Mesenchymal stem cell (in vitro differentiated cells and primary cell): ENCODE measurements around the gene OR5K3.

Experiments used
- DNase-seq: peaks from one replicate; pipeline ENCODE4 v3.0.0-alpha.2; 2013
- H2AFZ ChIP-seq: one replicate; pipeline ENCODE4 v1.6.1; 2013; ENCODE audit warnings: low read depth, mild to moderate bottlenecking, control low read depth, inconsistent platforms, low read length, moderate library complexity
- H2AK5ac ChIP-seq: 2 replicates; pipeline ENCODE4 v1.6.1; 2013; ENCODE audit warnings: low read length, moderate library complexity, mild to moderate bottlenecking, inconsistent platforms; ENCODE audit not compliant: severe bottlenecking
- H2BK120ac ChIP-seq: one replicate; pipeline ENCODE4 v1.6.1; 2013; ENCODE audit warnings: low read depth, mild to moderate bottlenecking, inconsistent platforms, low read length, moderate library complexity
- H2BK12ac ChIP-seq, 2 experiments: one replicate each; pipeline ENCODE4 v1.6.1; 2013; ENCODE audit warnings: inconsistent platforms in 2 of 2, low read length in 2 of 2, mild to moderate bottlenecking in 2 of 2, moderate library complexity in 2 of 2, control low read depth in 1 of 2
- H2BK15ac ChIP-seq: one replicate; pipeline ENCODE4 v1.6.1; 2013; ENCODE audit warnings: mild to moderate bottlenecking, low read depth, inconsistent platforms; ENCODE audit not compliant: poor library complexity, severe bottlenecking
- H2BK5ac ChIP-seq: 2 replicates; pipeline ENCODE4 v1.6.1; 2013; ENCODE audit warnings: low read depth, mild to moderate bottlenecking, low read length, control low read depth, inconsistent platforms; ENCODE audit not compliant: poor library complexity, severe bottlenecking
- H3K14ac ChIP-seq, 2 experiments: one replicate each; pipeline ENCODE4 v1.6.1; 2013; ENCODE audit warnings: inconsistent platforms in 2 of 2, low read length in 2 of 2, control low read depth in 1 of 2, mild to moderate bottlenecking in 1 of 2, moderate library complexity in 1 of 2
- H3K18ac ChIP-seq, 2 experiments: one replicate each; pipeline ENCODE4 v1.6.1; 2013; ENCODE audit warnings: inconsistent platforms in 2 of 2, low read length in 2 of 2, control low read depth in 1 of 2, low read depth in 1 of 2, mild to moderate bottlenecking in 1 of 2
- H3K23ac ChIP-seq, 2 experiments: one replicate each; pipeline ENCODE4 v1.6.1; 2013; ENCODE audit warnings: inconsistent platforms in 2 of 2, low read length in 2 of 2, mild to moderate bottlenecking in 2 of 2, moderate library complexity in 2 of 2, control low read depth in 1 of 2
- H3K27ac ChIP-seq: 2 replicates; pipeline ENCODE4 v1.5.1; 2013; ENCODE audit warnings: mild to moderate bottlenecking, moderate library complexity, low read length, control low read depth, inconsistent platforms; ENCODE audit not compliant: poor library complexity, severe bottlenecking
- H3K27me3 ChIP-seq, 2 experiments: 2 replicates each; pipeline versions ENCODE4 v1.6.1 to v1.7.0; 2013; ENCODE audit warnings: low read length in 2 of 2, mild to moderate bottlenecking in 2 of 2, moderate library complexity in 2 of 2, control low read depth in 1 of 2, inconsistent platforms in 1 of 2; ENCODE audit not compliant: control insufficient read depth in 1 of 2, insufficient read depth in 1 of 2
- H3K36me3 ChIP-seq, 2 experiments: 2 replicates each; pipeline versions ENCODE4 v1.6.1 to v1.7.0; 2013; ENCODE audit warnings: low read length in 2 of 2, control low read depth in 1 of 2, inconsistent platforms in 1 of 2, low read depth in 1 of 2, mild to moderate bottlenecking in 1 of 2; ENCODE audit not compliant: insufficient read depth in 2 of 2, control insufficient read depth in 1 of 2
- H3K4ac ChIP-seq, 2 experiments: one replicate each; pipeline ENCODE4 v1.6.1; 2013; ENCODE audit warnings: inconsistent platforms in 2 of 2, low read length in 2 of 2, mild to moderate bottlenecking in 2 of 2, moderate library complexity in 2 of 2, control low read depth in 1 of 2, low read depth in 1 of 2
- H3K4me1 ChIP-seq: 2 replicates; pipeline ENCODE4 v1.6.1; 2013; ENCODE audit warnings: low read depth, low read length, control low read depth; ENCODE audit not compliant: control insufficient read depth, insufficient read depth
- H3K4me2 ChIP-seq: 2 replicates; pipeline ENCODE4 v1.6.1; 2013; ENCODE audit warnings: low read length, mild to moderate bottlenecking, inconsistent platforms; ENCODE audit not compliant: poor library complexity, severe bottlenecking
- H3K4me3 ChIP-seq, 2 experiments: 2 replicates each; pipeline versions ENCODE4 v1.5.1 to v1.7.0; 2013; ENCODE audit warnings: low read length in 2 of 2, mild to moderate bottlenecking in 2 of 2, control low read depth in 1 of 2, low read depth in 1 of 2; ENCODE audit not compliant: insufficient read depth in 1 of 2
- H3K79me1 ChIP-seq: replicated peaks from 2 replicates; pipeline ENCODE4 v1.6.1; 2013; ENCODE audit warnings: mild to moderate bottlenecking, control low read depth, low read length, inconsistent platforms; ENCODE audit not compliant: poor library complexity, severe bottlenecking
- H3K9ac ChIP-seq: 2 replicates; pipeline ENCODE4 v1.7.0; 2013; ENCODE audit warnings: mild to moderate bottlenecking, low read length, moderate library complexity
- H3K9me3 ChIP-seq: 2 replicates; pipeline ENCODE4 v1.7.0; 2013; ENCODE audit warnings: mild to moderate bottlenecking, low read length; ENCODE audit not compliant: control insufficient read depth
- H4K8ac ChIP-seq: one replicate; pipeline ENCODE4 v1.6.1; 2013; ENCODE audit warnings: inconsistent platforms, mild to moderate bottlenecking, low read length, moderate library complexity
- H4K91ac ChIP-seq: one replicate; pipeline ENCODE4 v1.6.1; 2013; ENCODE audit warnings: mild to moderate bottlenecking, low read length, inconsistent platforms
- WGBS: methylation state at CpG from one replicate; pipeline ENCODE4 v1.1.7; 2013; ENCODE audit warnings: mixed read lengths; 5-methylcytosine and 5-hydroxymethylcytosine counted together

Gene OR5K3

DNA sequence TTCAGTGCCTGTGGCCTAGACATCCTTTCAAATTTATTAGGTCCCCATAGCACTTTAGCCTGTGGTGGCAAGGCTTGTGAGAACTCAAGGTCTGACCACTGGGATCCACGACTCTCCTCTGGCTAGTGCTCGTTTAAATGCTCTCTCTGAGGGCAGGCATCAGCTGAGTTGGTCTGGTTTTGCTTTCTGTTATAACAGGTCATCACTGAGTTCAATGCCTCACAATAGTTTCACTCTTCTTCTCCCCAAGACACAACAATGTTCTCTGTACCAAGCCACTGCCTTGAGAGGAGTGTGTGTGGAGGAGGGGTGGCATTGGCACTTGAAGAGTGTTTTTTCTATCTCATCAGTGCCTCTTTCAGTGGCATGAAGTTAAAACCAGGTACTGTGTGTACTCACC, 29.2 kb upstream of the OR5K3 start:
- DNase-seq = no peak
- H3K4me2 ChIP-seq = no peak overlapping the region
- no peak overlapping the region for H2BK5ac ChIP-seq
- H2BK15ac ChIP-seq = no peak overlapping the region
- H3K4me3 ChIP-seq = no peak overlapping the region
- H3K9ac ChIP-seq = no peak overlapping the region
- H3K4me1 ChIP-seq = no peaks in the 10 kb centered on the region
- no peak overlapping the region for H2AFZ ChIP-seq
- H3K14ac ChIP-seq = no peak overlapping the region
- H3K23ac ChIP-seq = no peak overlapping the region
- no peak overlapping the region for H2BK120ac ChIP-seq
- no peak overlapping the region for H4K8ac ChIP-seq
- H4K91ac ChIP-seq = no peak overlapping the region
- H3K36me3 ChIP-seq = no peaks in the 10 kb centered on the region
- H3K4ac ChIP-seq = no peak overlapping the region
- no peak overlapping the region for H2AK5ac ChIP-seq
- WGBS = 46% methylated on average over 2 of the region's 2 CpGs
- H3K79me1 ChIP-seq = no peaks in the 10 kb centered on the region
- H3K27ac ChIP-seq = no peak overlapping the region
- no peak overlapping the region for H3K18ac ChIP-seq
- H3K27me3 ChIP-seq = no peaks in the 10 kb centered on the region
- no peak overlapping the region for H2BK12ac ChIP-seq
- H3K9me3 ChIP-seq = peaks cover 12% of the 10 kb centered on the region

DNA sequence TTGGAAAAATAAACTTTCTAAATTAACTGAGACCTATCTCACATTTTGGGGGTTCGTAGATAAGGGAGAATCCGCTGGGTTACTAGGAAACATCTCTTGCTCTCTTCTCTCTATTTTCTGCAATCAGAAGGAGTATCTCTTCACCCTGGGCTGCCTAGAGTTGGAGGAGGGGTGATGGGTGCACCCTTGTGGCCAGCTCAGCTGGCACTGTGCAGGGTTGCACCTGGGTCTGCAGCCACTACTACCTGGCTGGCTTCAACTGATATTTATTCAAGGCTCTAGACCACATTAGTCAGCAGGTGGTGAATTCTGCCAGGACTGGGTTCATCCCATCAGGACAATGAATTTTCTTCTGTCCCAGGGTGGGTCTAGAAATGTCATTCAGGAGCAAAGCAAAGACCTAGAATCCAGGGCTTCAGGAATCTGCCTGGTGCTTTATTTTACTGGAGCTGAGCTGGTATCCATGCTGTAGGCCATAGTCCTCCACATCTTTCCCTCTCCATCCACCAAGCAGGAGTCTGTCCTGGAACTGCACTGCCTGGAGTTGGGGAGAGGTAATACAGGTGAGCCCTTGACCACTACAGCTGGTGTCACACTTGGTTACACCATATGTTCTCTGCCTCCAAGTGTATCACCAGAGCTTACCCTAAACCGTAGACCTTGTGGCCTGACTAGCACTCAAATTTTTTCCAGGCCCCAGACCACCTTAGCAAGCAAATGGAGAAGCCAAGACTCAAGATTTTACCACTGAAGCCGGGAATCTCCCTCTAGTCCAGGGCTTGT, 22.8 kb upstream of the OR5K3 start:
- WGBS = 67% methylated on average over 1 of the region's 4 CpGs
- H3K9ac ChIP-seq = no peak overlapping the region
- H3K4ac ChIP-seq = no peak overlapping the region
- H2BK15ac ChIP-seq = no peak overlapping the region
- H3K27me3 ChIP-seq = no peaks in the 10 kb centered on the region
- H2AK5ac ChIP-seq = no peak overlapping the region
- H4K8ac ChIP-seq = no peak overlapping the region
- no peak overlapping the region for H3K4me2 ChIP-seq
- no peak overlapping the region for H3K23ac ChIP-seq
- H2AFZ ChIP-seq = no peak overlapping the region
- no peak overlapping the region for H3K4me3 ChIP-seq
- H3K9me3 ChIP-seq = no peaks in the 10 kb centered on the region
- no peak overlapping the region for H3K18ac ChIP-seq
- H3K27ac ChIP-seq = no peak overlapping the region
- no peak overlapping the region for H2BK12ac ChIP-seq
- no peak overlapping the region for H2BK5ac ChIP-seq
- no peak for DNase-seq
- H3K4me1 ChIP-seq = no peaks in the 10 kb centered on the region
- no peak overlapping the region for H4K91ac ChIP-seq
- H2BK120ac ChIP-seq = no peak overlapping the region
- H3K79me1 ChIP-seq = no peaks in the 10 kb centered on the region
- H3K14ac ChIP-seq = no peak overlapping the region
- no peaks in the 10 kb centered on the region for H3K36me3 ChIP-seq

- H3K4me3 ChIP-seq = no peak overlapping the region
- H3K9me3 ChIP-seq = no peaks in the 10 kb centered on the region
- H3K9ac ChIP-seq = no peak overlapping the region
- no peak overlapping the region for H3K4me2 ChIP-seq
- H4K91ac ChIP-seq = no peak overlapping the region
- no peak overlapping the region for H2BK120ac ChIP-seq
- H2BK5ac ChIP-seq = no peak overlapping the region
- H3K27ac ChIP-seq = no peak overlapping the region
- H3K4me1 ChIP-seq = no peaks in the 10 kb centered on the region
- H3K4ac ChIP-seq = no peak overlapping the region
- H3K18ac ChIP-seq = no peak overlapping the region
- no peak for DNase-seq
- H2BK15ac ChIP-seq = no peak overlapping the region
- no peaks in the 10 kb centered on the region for H3K27me3 ChIP-seq
- H3K14ac ChIP-seq = no peak overlapping the region
- no peak overlapping the region for H2AFZ ChIP-seq
- H3K79me1 ChIP-seq = no peaks in the 10 kb centered on the region
- H3K23ac ChIP-seq = no peak overlapping the region
- H3K36me3 ChIP-seq = no peaks in the 10 kb centered on the region
- no peak overlapping the region for H2AK5ac ChIP-seq
- H4K8ac ChIP-seq = no peak overlapping the region
- H2BK12ac ChIP-seq = no peak overlapping the region
Measured at GRCh38 chr3:98371186-98371585, 19.3 kb upstream of the OR5K3 start.

GRCh38 chr3:98371853-98372252, 18.6 kb upstream of the OR5K3 start:
- H4K91ac ChIP-seq = no peak overlapping the region
- no peaks in the 10 kb centered on the region for H3K27me3 ChIP-seq
- H2BK5ac ChIP-seq = no peak overlapping the region
- H3K23ac ChIP-seq = no peak overlapping the region
- H2BK12ac ChIP-seq = no peak overlapping the region
- no peak overlapping the region for H3K18ac ChIP-seq
- H3K4me2 ChIP-seq = no peak overlapping the region
- no peaks in the 10 kb centered on the region for H3K79me1 ChIP-seq
- H2BK15ac ChIP-seq = no peak overlapping the region
- no peak overlapping the region for H3K4ac ChIP-seq
- H3K9ac ChIP-seq = no peak overlapping the region
- no peak overlapping the region for H2BK120ac ChIP-seq
- DNase-seq = no peak
- H4K8ac ChIP-seq = no peak overlapping the region
- H3K4me1 ChIP-seq = no peaks in the 10 kb centered on the region
- no peak overlapping the region for H2AFZ ChIP-seq
- H3K27ac ChIP-seq = no peak overlapping the region
- H3K4me3 ChIP-seq = no peak overlapping the region
- no peak overlapping the region for H2AK5ac ChIP-seq
- no peak overlapping the region for H3K14ac ChIP-seq
- no peaks in the 10 kb centered on the region for H3K36me3 ChIP-seq
- H3K9me3 ChIP-seq = no peaks in the 10 kb centered on the region
